ENCODE results near the gene CAV1. TPM values are rescaled to one million over a fixed set of nuclear protein-coding genes. Genes with fewer than 3 reads are reported as not detected.

Gene CAV1
- total RNA-seq, 1 donor from 2014 or later, result 0.12 TPM

Other genes starting within 250 kb of the CAV1 start
- gene CAV2, start 25.3 kb upstream of the CAV1 start, total RNA-seq, result not detected in 2 replicates
- gene MET, start 147.2 kb downstream of the CAV1 start, total RNA-seq, result 2.2 and 2.3 TPM in 2 replicates

Measured in activated CD4-positive, alpha-beta T cell treated with anti-CD3 and anti-CD28 coated beads, Interleukin-2, amount 10 ng/mL, durations not matched to agents 24 days and 14 days (primary cell).